NCI-H1436 (cell line): ENCODE data around the gene HLA-DRB5.
"Not testable (repeated sequence)": the region's sequence is repeated elsewhere in the genome, so short reads cannot be mapped to it uniquely, and the experiment has no call there.

Experiments
- DNase-seq: peaks from one replicate; lab custom pipeline; 2025; lab: John Stamatoyannopoulos, UW

Gene HLA-DRB5

DNA sequence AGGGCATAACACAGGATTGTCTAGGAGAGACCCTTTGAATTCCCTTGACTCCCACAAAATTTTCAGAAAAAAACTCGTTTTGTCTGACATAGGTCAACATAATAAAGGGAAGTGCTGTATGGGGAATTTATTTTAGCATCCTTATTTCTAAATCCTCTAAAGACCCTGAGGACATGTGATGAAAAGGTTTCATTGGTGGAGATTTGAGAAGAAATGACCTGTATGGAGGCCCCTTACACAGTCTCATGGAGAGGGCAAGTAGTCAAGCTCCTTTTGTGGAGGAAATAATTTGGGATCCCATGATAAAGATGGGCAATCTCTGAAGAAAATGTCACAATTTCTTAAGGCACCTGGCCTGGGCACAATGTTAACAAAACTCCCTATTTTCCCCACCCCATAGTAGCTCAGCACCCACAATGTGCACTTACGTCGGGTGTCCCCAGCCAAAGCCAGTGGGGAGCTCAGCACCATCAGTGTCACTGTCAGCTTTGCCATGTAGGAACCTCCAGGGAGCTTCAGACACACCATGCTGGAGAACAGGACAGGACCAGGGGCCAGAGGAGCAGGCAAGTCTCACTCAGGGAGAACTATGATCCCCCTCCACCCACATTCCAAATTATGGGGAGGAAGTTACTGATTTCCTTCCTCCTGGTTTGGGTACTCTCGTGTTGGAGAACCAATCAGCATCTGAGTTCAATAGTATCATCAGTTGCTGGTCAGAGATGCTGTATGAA lies at the start of gene HLA-DRB5:
TSS of gene HLA-DRB5 (minus strand) at position 591 of the 734 bp plus-strand sequence. CDS start at position 528, 63 bp downstream.
- DNase-seq, result no peak

DNA sequence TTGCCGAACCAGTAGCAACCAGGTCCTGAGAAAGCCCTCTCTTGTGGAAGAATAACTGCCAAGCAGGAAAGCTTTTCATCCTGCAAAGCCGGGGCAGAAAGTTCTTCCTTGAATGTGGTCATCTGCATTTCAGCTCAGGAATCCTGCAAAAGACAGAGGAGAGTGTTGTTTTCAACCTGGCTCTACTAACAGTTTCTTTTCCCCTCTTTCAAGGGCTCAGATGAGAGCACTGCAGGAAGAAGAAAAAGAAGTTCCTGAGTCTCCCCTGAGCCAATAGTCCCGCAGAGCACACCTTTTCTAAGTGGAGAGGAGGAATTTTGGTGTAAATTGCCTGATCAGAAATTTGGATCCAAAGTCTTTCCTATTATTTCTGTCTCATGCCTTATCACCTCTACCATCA lies 48.9 kb upstream of the HLA-DRB5 start:
- DNase-seq, result no peak

DNA sequence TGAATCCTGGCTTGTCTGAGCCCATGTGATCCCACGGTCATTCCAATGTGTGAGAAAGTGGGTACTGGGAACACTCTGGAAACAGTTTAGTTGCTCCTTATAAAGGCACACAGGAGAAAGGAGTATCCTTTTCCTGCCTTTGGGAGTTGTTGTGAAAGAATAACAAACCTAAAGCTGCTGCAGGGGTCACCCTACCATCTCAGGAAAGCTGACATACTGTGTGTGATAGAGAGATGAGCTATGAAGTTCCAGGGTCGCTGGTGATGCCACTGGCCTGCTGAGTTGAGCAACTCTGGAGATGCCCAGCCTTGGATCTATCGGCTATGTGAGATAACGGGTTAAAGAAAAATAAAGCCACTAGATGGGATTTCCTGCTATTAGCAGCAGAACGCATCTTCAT lies 47.4 kb upstream of the HLA-DRB5 start:
- not testable (repeated sequence) for DNase-seq

DNA sequence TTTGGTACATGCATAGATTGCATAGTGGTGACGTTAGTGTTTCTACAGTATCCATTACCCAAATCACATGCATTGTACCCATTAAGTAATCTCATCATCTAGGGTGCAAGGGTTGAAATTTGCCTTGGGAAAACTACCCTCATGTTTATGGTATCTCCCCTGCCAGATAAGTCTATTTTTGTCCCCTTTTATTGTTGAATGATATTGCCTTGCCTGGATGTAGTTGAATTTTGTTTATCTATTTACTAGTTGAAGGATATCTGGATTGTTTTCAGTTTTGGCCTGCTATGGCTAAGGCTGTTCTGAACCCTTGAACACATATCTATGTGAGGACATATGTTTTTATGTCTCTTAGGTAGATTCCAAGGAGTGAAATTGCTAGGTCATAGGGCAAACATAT lies 46.2 kb upstream of the HLA-DRB5 start:
- DNase-seq, result no peak

DNA sequence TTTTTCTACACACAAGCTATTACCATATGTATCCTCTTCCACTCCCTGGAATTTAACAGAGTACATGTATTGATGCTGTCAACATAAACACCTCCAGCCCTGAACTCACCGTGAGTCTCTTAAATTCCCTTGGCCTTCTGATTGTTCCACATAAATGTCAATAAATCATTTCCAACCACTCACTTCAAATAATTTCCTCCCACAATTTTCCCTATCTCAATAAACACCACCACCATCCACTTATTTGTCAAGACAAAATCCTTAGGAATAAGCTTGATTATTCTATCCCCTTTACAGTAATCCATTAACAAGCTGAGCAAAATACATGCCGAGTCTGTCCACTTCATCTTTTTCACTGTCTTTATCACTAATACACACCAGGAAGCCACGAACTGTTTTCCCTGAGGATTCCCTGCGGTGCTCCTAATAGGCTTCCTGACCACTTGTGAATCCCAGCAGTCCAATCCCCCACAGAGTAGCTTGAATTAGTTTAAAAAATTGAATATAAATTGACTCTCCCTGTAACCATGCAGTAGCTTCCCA lies 40.3 kb upstream of the HLA-DRB5 start:
- no peak for DNase-seq

DNA sequence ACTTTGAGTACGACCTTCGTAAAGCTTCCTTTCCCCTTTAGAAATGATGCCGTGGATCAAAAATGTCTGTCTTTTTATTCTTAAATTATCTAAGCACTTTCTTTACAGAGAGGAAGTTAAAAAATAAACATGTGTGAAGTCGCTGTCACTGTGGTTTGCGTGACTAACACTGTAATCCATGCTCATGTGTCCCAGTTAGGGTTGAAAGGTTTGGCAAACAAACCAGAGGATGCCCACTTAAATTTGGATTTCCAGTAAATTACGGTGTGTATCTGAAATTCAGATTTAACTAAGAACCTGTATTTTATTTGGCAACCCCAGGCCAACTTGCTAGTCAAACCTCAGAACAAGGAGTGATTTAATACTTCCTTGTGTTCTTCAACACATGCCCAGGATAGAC lies 38.5 kb upstream of the HLA-DRB5 start:
- DNase-seq, result no peak

DNA sequence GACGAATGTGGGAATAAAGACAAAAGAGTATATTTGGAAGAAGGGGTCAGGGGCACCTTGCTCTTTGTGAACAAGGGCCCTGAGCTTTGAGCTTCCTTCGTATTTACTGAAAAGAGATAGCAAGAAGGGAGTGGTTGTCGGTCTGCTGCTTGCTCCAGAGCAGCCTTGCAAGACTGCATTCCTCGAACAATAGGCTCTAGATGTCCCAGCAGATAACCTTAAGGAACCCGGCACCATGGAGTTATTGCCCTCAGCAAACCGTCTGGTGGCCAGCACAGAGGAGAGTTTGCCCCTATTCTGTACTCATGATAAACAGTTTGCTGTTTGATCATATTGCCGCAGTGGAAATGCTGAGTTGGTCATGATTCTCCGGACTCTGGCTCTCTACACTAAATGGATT lies 36.9 kb upstream of the HLA-DRB5 start:
- DNase-seq, result no peak

DNA sequence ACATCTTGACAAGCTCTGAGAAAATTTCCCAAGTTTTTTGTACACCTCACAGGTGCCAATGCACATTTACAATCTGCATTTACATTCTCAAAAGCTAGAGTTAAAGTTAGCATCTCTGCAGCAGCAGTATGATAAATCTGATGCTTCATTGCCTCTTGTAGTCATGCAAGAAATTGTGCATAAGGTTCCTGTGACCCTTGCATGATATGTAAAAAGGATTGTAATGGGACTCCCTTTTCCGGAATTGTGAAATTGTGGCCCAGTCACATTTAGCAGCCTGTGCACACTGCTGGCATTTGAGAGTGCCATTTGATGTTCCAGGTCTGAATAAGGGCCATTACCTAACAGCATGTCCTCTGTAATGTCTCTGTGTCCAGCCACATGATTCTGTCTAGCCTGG lies 35.4 kb upstream of the HLA-DRB5 start:
- no peak for DNase-seq

DNA sequence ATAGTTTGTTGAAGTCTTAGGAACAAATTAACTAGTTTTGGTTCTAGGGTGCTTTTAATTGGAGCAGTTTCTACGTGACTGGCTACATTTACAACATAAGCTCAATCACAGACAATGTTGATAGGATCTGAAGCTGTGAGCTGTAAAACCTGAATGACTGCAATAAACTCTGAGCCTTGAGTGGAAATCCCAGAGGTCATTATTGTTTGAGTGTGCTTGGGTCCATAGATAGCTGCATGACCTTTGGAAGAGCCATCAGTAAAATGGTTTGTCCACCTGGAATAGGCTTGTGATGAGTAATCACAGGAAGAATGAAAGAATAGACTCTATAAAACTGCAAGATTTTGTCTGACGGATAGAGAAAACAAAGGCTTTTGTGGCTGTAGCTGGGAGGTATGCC lies 32.9 kb upstream of the HLA-DRB5 start:
- no peak for DNase-seq

DNA sequence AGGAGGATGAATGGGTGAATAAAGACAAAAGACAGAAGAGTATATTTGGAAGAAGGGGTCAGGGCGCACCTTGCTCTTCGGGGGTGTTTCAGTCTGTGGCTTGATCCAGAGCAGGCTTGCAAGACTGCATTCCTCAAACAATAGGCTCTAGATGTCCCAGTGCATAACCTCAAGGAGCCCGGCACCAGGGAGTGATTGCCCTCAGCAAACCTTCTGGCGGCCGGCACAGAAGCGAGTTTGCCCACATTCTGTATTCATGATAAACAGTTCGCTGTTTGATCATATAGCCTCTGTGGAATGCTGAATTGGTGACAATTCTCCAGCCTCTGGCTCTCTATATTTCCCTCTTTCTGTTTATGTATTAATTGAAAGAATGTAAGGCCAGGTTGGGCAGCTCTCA lies 29.7 kb upstream of the HLA-DRB5 start:
- no peak for DNase-seq

DNA sequence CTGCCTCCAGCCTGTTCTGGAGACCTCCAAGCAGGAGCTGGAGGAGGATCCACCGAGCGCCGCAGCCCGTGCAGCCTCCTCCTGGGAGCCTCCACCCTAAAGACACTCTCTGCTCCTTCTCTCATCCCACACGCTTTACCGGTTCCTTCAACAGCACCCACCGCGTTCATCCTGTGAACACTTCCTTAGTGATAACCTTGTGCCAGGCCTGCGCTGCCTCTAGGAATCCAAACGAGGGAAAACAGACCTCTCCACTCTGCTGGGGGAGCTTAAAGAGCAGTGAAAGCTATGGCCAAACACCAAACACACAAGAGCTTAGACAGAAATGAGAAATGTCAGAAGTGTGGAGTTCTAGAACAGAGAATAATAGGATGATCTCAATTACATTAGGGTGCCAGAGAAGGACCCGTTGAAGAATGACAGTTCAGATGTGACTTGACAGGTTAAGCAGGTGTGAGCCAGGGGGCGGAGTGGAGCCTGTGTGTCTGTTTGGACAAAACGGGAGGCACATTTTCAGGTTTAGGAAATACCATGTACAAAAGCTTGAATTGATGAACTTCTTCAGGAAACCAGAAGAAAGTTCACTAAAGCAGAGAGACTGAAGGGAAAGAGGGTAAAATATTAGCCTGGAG lies 28.5 kb upstream of the HLA-DRB5 start:
- DNase-seq, result no peak

DNA sequence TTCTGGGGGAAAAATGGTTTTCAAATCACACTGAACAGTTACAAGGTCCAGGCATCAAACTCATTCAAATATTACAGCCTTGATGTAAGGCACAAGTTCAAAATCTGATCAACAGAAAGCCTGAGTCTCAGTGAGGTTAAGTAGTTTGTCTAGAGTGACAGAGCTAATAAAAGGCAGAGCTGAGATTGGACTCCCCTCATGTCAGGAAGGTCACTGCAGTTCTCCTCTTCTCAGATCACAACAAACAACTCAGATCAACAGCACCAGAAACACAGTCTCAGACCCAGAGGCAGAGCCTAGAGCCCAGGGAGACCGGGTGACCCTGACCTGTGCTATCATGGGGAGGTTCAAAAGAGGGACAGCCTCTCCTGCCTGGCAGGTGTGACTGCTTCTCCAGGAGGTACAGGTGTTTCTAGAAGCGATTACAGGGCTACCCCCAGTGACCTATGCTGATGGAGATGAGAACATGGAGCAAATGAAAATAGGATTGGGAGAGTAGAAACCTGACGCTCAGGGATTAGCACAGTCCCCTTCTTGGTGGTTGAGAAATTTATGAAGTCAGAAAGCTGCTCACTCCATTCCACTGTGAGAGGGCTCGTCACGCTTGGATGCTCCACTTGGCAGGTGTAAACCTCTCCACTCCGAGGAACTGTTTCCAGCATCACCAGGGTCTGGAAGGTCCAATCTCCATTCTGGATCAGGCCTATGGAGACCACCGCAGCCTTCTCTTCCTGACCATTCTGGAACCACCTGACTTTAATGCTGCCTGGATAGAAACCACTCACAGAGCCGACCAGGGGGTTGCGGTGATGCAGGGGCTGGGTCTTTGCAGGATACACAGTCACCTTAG lies 24.3 kb upstream of the HLA-DRB5 start:
- DNase-seq, result no peak

DNA sequence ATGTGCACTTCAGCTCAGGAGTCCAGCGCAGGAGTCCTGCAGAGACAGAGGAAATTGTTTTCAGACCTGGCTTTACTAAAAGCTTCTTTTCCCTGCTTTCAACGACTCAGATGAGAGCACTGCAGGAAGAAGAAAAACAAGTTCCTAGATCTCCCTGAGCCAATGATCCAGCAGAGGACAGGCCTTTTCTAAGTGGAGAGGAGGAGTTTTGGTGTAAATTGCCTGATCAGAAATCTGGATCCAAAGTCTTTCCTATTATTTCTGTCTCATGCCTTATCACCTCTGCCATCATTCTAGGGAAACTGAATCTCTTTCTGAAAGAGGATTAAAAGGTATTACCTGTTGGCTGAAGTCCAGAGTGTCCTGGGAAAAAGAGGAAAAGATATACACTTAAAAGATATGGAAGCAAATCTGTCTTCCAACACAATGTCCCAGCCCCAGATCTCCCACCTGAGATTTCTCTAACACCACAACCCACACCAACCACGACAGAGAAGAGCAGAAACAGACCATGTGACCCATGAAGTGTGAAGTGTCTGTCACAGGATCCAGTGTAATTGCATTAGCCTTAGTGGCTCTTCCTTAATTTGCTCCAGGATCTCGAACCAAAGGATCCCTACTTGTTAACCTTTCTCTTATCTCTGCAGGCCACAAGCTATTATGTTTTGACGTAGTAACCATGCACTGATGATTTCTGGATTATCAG lies 23.1 kb upstream of the HLA-DRB5 start:
- DNase-seq, result no peak

DNA sequence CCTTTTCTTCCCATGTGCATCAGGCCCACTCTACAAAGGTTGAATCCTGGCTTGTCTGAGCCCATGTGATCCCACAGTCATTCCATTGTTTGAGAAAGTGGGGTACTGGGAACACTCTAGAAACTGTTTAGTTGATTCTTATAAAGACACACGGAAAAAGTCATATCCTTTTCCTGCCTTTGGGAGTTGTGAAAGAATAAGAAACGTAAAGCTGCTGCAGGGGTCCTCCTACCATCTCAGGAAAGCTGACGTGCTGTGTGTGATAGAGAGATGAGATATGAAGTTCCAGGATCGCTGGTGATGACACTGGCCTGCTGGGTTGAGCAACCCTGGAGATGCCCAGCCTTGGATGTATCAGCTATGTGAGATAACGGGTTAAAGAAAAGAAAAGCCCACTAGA lies 21.3 kb upstream of the HLA-DRB5 start:
- DNase-seq, result no peak

DNA sequence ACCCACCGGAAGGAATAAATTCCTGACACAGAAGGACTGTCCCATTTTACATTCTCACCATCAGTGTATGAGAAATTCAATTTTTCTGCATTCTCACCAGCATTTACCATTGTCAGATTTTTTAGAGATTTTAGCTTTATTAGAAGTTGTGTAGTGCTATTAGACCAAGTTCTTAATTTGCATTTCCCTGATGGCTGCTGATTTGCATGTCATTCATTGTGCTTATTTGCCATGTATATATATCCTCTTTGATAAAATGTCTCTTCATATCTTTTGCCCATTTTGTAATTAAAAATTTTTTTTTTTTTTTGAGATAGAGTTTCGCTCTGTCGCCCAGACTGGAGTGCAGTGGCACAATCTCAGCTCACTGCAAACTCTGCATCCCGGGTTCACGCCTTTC lies 9.8 kb upstream of the HLA-DRB5 start:
- no peak for DNase-seq

DNA sequence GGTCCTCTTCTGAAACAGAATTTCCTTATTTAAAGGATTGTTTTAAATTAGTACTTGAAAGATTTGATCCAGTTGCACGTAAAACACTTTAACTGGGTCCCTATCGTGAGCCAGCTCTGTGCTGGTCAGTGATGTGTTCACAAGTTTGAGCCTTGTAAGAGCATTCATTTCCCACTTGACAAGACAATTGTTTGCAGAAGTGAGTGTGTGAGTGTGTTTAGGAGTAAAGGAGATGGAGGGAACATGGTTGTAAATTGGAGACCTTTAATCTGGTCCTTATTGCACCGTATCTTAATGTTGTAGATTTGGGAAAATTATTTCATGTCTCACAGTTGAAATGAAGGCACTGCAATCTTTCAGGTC lies 325 bp upstream of the HLA-DRB5 start:
- DNase-seq, result not testable (repeated sequence)

DNA sequence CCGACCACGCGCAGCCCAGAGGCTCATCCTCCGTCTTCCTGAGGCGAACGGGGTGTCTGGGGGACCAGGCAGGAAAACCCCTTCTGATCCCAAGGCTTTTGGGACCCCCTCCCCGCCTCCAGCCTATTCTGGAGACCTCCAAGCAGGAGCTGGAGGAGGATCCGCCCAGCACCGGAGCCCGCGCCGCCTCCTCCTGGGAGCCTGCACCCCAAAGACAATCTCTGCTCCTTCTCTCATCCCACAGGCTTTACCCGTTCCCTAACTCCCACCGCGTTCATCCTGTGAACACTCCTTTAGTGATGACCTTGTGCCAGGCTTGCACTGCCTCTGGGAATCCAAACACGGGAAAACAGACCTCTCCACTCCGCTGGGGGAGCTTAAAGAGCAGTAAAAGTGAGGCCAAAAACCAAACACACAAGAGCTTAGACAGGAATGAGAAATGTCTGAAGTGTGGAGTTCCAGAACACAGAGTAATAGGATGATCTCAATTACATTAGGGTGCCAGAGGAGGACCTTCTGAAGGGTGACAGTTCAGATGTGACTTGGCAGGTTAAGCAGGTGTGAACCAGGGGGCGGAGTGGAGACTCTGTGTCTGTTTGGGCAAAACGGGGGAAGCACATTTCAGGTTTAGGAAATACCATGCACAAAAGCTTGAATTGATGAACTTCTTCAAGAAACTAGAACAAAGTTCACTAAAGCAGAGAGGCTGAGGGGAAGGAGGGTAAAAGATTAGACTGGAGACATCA lies 7.6 kb downstream of the HLA-DRB5 start:
- DNase-seq, result no peak

DNA sequence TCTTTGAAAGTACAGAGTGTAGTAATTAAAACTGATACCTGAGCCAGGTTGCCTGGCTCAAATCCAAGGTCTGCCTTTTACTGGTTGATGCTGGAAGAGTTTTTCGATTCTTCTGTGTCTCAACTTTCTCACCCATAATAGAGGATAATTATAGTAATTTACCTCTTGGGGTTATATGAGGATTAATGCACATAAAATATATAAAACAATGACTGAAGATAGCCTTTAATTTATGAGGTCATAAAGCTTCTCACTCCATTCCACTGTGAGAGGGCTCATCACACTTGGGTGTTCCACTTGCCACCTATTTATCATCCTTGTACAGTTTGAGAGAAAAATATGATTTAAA lies 10.2 kb downstream of the HLA-DRB5 start:
- DNase-seq, result no peak

DNA sequence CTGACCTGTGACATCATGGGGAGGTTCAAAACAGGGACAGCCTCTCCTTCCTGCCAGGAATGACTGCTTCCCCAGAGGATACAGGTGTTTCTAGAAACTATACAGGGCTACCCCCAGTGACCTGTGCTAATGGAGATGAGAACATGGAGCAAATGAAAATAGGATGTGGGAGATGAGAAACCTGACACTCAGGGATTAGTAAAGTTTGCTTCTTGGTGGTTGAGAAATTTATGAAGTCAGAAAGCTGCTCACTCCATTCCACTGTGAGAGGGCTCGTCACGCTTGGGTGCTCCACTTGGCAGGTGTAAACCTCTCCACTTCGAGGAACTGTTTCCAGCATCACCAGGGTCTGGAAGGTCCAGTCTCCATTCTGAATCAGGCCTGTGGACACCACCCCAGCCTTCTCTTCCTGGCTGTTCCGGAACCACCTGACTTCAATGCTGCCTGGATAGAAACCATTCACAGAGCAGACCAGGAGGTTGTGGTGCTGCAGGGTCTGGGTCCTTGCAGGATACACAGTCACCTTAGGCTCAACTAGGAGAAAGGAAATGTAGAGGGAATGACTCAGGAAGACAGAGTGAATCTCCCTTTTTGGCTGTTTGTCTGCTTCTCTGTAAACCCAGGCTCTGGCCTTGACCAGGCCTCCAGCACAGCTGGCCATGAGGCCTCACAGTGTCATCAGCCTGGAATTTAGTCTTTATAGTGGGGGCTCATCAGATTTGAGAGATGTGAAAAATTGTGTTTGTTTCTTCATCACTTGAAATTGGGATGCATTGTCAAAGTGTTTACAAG lies 10.8 kb downstream of the HLA-DRB5 start:
- no peak for DNase-seq

DNA sequence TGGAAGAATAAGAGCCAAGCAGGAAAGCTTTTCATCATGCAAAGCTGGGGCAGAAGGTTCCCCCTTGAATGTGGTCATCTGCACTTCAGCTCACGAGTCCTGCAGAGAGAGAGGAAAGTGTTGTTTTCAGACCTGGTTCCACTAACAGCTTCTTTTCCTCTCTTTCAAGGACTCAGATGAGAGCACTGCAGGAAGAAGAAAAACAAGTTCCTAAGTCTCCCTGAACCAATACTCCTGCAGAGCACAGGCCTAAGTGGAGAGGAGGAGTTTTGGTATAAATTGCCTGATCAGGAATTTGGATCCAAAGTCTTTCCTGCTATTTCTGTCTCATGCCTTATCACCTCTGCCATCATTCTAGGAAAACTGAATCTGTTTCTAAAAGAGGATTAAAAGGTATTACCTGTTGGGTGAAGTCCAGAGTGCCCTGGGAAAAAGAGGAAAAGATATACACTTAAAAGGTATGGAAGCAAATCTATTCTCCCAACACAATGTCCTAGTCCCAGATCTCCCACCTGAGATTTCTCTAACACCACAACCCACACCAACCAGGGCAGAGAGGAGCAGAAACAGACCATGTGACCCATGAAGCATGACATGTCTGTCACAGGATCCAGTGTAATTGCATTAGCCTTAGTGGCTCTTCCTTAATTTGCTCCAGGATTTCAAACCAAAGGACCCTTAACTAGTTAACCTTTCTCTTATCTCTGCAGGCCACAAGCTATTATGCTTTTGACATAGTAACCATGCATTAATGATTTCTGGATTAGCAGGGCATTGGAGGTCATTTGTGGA lies 12.2 kb downstream of the HLA-DRB5 start:
- no peak for DNase-seq
